Esophagus squamous epithelium (tissue), 5 donors: ENCODE data around the gene RNF220. TPM values are rescaled to one million over a fixed set of nuclear protein-coding genes. Genes with fewer than 3 reads are reported as not detected.

Experiments used
- DNase-seq: peaks from one replicate; lab custom pipeline; 2025; lab: John Stamatoyannopoulos, UW
- H3K27ac ChIP-seq, 4 donors: fragments of 200-600 bp; sonication (generic); one replicate each; pipeline ENCODE4 v1.5.1; 2016 to 2019; ENCODE audit warnings: mild to moderate bottlenecking in 1 of 4
- H3K27me3 ChIP-seq, 4 donors: fragments of 200-600 bp; sonication (generic); 1 replicate in 3 of 4; 2 replicates in 1 of 4; pipeline versions ENCODE4 v1.5.1 to v1.6.0; 2017 to 2021; ENCODE audit warnings: antibody characterized with exemption in 1 of 4
- H3K36me3 ChIP-seq, 3 donors: fragments of 200-600 bp; sonication (generic); one replicate each; pipeline ENCODE4 v1.5.1; 2016 to 2019
- H3K4me1 ChIP-seq, 3 donors: fragments of 200-600 bp; sonication (generic); one replicate each; pipeline ENCODE4 v1.5.1; 2017 to 2019
- H3K4me3 ChIP-seq, 4 donors: fragments of 200-600 bp; sonication (generic); 1 replicate in 3 of 4; 2 replicates in 1 of 4; pipeline ENCODE4 v1.5.1; 2016 to 2019; ENCODE audit warnings: mild to moderate bottlenecking in 2 of 4, moderate library complexity in 1 of 4
- H3K9me3 ChIP-seq, 3 donors: fragments of 200-600 bp; sonication (generic); one replicate each; pipeline ENCODE4 v1.5.1; 2016 to 2019
- POLR2A ChIP-seq, 4 donors: fragments of 450-650 bp; IDR thresholded peaks; one replicate each; pipeline ENCODE4 v1.6.1; 2017; ENCODE audit warnings: antibody characterized with exemption in 4 of 4, mild to moderate bottlenecking in 4 of 4, moderate library complexity in 3 of 4
- WGBS, 2 donors: methylation state at CpG; one replicate each; pipeline ENCODE4 v1.1.5; 2018; 5-methylcytosine and 5-hydroxymethylcytosine counted together
- intact Hi-C: fragments of 100-400 bp; cut with DNase I; formaldehyde crosslinking; loops from one replicate; pipeline ENCODE4 v1.15.0; 2022
- total RNA-seq, 4 donors: library from RNA; depleted of rRNA; stranded (reverse); fragments of >200 nt; gene quantifications; one replicate each; pipeline ENCODE4 v1.1.0, GENCODE V29; 2016
- TF ChIP-seq, protein P1 (sequence below), 6 experiments: fragments of 450-650 bp in 4 of 6; fragments of 200-600 bp in 2 of 6; sonication (generic) in 2 of 6; IDR thresholded peaks; one replicate each; pipeline ENCODE4 v1.5.1; 2016 to 2019; ENCODE audit warnings: antibody characterized with exemption in 6 of 6, mild to moderate bottlenecking in 4 of 6, moderate library complexity in 4 of 6
- donor health status: DM: yes; HTN: yes; CAD: no.

The RNF220 gene
- total RNA-seq, 4 donors from 2014 or later = 44.8 to 111 (median 60.3) TPM

DNA sequence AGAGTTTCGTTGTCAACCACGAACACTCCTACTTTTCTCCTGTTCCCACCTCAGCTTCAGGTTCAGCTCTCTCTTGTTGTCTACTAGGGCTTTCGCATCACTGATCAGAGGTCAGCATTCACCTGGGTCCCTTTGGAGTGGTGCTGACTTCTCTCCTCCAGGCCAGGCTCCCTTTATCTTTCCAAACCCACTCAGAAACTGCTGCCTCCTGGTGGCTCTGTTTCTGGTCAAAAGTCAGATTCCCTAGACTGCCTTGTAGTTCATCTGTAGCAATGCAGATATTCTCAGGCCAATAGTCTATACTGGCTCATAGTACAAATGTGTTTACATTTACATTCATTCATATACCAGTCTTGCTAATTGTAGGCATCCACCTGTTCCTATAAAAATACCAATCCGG lies 43.6 kb upstream of the RNF220 start:
- WGBS, 2 donors = 68 to 72% methylated on average over 4 of the region's 4 CpGs
- peaks cover 0 to 9% (median 0%) of the 10 kb centered on the region in 4 donors for H3K27me3 ChIP-seq
- H3K36me3 ChIP-seq = no peaks in the 10 kb centered on the region
- H3K4me3 ChIP-seq = no peak overlapping the region
- H3K27ac ChIP-seq = no peak overlapping the region
- intact Hi-C loops = no loop called here
- TF ChIP-seq, protein P1, sequence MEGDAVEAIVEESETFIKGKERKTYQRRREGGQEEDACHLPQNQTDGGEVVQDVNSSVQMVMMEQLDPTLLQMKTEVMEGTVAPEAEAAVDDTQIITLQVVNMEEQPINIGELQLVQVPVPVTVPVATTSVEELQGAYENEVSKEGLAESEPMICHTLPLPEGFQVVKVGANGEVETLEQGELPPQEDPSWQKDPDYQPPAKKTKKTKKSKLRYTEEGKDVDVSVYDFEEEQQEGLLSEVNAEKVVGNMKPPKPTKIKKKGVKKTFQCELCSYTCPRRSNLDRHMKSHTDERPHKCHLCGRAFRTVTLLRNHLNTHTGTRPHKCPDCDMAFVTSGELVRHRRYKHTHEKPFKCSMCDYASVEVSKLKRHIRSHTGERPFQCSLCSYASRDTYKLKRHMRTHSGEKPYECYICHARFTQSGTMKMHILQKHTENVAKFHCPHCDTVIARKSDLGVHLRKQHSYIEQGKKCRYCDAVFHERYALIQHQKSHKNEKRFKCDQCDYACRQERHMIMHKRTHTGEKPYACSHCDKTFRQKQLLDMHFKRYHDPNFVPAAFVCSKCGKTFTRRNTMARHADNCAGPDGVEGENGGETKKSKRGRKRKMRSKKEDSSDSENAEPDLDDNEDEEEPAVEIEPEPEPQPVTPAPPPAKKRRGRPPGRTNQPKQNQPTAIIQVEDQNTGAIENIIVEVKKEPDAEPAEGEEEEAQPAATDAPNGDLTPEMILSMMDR (IDR thresholded peaks at IDR 0.05) = no peak
- no peak for TF ChIP-seq POLR2A (IDR thresholded peaks at IDR 0.05)
- no peaks in the 10 kb centered on the region for H3K4me1 ChIP-seq
- DNase-seq = no peak
- H3K9me3 ChIP-seq = no peaks in the 10 kb centered on the region

DNA sequence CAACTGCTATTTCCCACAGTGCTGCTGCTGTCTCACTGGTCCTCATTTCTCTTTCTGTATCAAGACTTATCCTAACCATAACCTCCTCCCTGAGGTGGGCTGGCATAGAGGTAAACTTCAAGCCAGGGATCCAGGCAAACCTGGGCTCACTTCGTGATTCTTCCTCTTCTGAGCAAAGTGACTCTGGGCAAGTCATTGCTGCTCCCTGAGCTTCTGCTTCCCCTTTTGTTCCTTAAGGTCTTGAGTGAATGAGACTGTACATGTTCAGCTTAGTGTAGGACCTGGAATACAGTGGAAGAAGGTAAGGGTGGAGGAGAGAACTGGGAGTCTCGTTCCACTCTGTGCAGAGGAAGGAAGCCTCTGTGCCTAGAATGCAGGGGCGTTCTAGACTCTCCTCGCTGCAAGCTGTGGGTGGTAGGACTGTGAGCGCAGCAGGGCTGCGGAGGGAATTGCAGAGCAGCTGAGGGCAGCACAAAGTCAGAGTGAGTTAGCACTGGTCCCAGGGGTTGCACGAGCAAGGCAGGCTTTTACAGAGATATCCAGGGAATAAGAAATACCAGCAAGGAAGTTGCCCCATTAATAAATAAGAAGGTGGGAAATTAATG lies 38.6 kb upstream of the RNF220 start:
- no peak for DNase-seq
- 79 to 88% methylated on average over 7 of the region's 7 CpGs for WGBS, 2 donors
- no peaks in the 10 kb centered on the region for H3K9me3 ChIP-seq

DNA sequence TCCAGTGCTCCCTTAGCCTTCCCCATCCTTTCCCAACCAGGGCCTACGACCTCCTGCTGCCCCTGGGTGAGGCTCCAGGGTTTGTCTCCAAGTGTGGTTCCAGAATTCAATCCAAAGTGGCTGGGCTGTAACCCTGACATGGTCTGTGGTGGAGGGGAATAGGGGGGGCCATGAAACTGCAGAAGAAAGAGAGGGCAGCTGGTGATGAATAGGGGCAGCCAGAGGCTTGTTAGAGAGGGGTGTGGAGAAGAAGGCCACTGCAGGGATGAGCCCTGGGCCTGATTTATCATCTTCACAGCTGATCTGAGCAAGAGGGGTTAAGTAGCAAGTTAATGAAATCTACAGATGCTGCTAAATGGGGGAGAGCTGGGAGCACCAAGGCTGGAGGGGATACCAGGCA lies 37.1 kb upstream of the RNF220 start:
- H3K4me3 ChIP-seq = no peak overlapping the region
- no peaks in the 10 kb centered on the region for H3K4me1 ChIP-seq
- WGBS, 2 donors = no CpG with 5 or more reads among the region's 1 CpG
- H3K27me3 ChIP-seq = peaks cover 0 to 14% (median 0%) of the 10 kb centered on the region in 4 donors
- no peak for DNase-seq
- H3K9me3 ChIP-seq = no peaks in the 10 kb centered on the region
- no peak overlapping the region for H3K27ac ChIP-seq
- intact Hi-C loops = no loop called here
- no peaks in the 10 kb centered on the region for H3K36me3 ChIP-seq
- TF ChIP-seq POLR2A (IDR thresholded peaks at IDR 0.05) = no peak
- TF ChIP-seq, protein P1 (IDR thresholded peaks at IDR 0.05) = no peak

More for the DNA sequence above, 38.6 kb upstream of the RNF220 start:
- intact Hi-C loops = no loop called here
- Histone ChIP-seq H3K4me1 (no peaks in the 10 kb centered on the region), H3K27ac (no peak overlapping the region), H3K36me3 (no peaks in the 10 kb centered on the region), H3K4me3 (no peak overlapping the region), H3K27me3 (peaks cover 0 to 14% (median 0%) of the 10 kb centered on the region in 4 donors)
- TF ChIP-seq POLR2A (IDR thresholded peaks at IDR 0.05) = no peak
- TF ChIP-seq, protein P1 (IDR thresholded peaks at IDR 0.05) = no peak

DNA sequence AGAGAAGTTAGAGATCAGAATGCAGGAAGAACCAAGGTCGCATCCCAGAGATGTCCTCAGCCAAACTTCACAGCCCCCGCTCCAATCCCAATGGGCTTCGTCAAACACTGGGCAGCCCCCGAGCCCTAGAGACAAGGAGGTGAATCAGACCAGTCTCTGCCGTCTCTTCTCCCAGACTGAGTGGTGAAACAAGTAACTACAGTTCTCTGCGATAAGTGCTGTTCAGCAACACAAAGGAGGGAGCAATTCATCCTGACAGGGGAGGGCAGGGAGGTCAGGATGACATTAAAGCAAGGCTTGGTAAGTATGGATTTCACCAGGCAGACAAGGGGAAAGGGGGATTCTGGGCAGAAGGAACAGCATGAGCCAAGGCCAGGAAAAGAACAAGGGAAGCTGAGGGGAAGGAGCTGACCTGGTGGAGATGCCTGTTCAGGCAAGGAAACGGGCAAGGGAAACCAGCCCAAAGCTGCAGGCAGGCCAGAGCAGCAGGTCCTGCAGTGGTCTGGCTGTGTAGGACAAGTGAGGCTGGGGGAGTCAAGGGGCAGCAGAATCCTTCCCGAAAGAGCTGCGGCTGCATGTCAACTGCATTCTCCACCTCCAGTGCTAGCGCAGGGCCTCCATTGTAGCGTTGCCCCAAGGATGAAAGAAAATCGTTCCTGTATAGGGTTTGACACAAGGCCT lies 36.4 kb upstream of the RNF220 start:
- no peak overlapping the region for H3K27ac ChIP-seq
- H3K36me3 ChIP-seq = no peaks in the 10 kb centered on the region
- TF ChIP-seq, protein P1 (IDR thresholded peaks at IDR 0.05) = no peak
- no peak for TF ChIP-seq POLR2A (IDR thresholded peaks at IDR 0.05)
- WGBS, 2 donors = 81 to 86% methylated on average over 11 to 12 of the region's 12 CpGs
- intact Hi-C loops = no loop called here
- H3K4me3 ChIP-seq = no peak overlapping the region
- H3K9me3 ChIP-seq = no peaks in the 10 kb centered on the region
- no peak for DNase-seq
- H3K4me1 ChIP-seq = no peaks in the 10 kb centered on the region
- peaks cover 0 to 14% (median 0%) of the 10 kb centered on the region in 4 donors for H3K27me3 ChIP-seq

DNA sequence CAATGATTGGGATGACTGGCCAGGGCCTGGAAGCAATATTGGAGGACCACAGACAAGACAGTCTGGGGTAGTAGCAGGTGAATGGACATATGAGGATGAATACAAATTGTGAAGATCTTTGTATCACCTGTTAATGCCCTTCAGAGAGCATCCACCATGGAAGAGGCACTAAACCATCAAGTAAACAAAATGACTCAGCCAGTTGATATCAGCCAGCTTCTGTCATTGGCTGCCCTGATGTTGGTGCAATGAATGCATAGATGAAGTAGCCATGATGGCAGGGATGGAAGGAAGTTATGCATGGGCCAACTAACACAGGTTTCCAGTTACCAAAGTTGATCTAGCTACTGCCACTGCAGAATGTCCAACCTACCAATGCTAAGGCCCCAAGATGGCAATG lies 33.8 kb upstream of the RNF220 start:
- H3K4me1 ChIP-seq = no peaks in the 10 kb centered on the region
- H3K4me3 ChIP-seq = no peak overlapping the region
- intact Hi-C loops = no loop called here
- no peak overlapping the region for H3K27ac ChIP-seq
- no peaks in the 10 kb centered on the region for H3K36me3 ChIP-seq
- TF ChIP-seq, protein P1 (IDR thresholded peaks at IDR 0.05) = no peak
- no peak for TF ChIP-seq POLR2A (IDR thresholded peaks at IDR 0.05)
- peaks cover 0 to 8% (median 0%) of the 10 kb centered on the region in 4 donors for H3K27me3 ChIP-seq
- H3K9me3 ChIP-seq = no peaks in the 10 kb centered on the region
- no peak for DNase-seq
